Measurements from ENCODE around the gene DLG2.

Gene DLG2

DNA sequence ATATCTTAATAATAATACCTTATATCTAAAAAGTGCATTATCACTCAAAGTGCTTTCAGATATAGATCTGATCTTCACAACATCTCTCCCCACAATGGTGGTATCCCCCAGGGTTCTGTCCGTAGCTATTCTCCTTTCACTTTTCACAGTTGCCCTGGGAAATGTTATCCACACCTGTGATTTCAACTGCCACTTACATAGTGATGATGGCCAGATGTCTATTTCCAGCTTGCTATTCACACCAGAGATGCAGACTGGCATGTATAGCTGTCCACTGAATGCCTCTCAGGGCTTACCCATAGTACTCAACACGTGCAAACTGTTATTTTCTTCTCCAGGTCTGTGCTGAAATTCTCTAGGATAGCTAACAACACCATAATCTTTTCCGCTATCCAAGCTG, 724.7 kb downstream of the DLG2 start:
- TF ChIP-seq CTCF (IDR thresholded peaks at IDR 0.05; ENCODE audit: low read depth, low read length): no peak
- no peak overlapping the region for H3K4me3 ChIP-seq (ENCODE audit: low read depth, low read length)
- in situ Hi-C loops (cut with HindIII; ENCODE audit: low sequenced_read_pairs): no loop called here
- no peak for DNase-seq (ENCODE audit: low read depth, low spot score)

DNA sequence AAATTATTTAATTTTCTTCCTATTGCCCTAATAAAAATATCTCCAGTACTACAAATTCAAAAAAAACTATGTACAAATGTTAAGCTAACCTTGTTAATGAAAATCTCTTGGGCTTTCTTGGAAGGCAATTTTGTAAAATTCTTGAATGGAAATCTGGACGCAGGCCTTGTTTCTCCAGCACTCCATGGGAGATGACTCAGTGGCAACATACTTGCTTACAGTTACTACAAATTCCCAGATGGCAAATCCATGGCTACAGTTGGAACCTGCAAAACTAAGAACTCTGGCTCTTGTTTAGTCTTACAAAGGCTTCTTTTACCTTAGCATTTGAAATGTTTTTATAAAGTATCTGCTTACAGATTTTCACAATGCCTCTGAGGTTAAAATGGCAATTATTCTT, 725.2 kb downstream of the DLG2 start:
- DNase-seq (ENCODE audit: low read depth, low spot score): peak; percentile 71
- no peak for TF ChIP-seq CTCF (IDR thresholded peaks at IDR 0.05; ENCODE audit: low read depth, low read length)
- no peak overlapping the region for H3K4me3 ChIP-seq (ENCODE audit: low read depth, low read length)
- in situ Hi-C loops (cut with HindIII; ENCODE audit: low sequenced_read_pairs): no loop called here

DNA sequence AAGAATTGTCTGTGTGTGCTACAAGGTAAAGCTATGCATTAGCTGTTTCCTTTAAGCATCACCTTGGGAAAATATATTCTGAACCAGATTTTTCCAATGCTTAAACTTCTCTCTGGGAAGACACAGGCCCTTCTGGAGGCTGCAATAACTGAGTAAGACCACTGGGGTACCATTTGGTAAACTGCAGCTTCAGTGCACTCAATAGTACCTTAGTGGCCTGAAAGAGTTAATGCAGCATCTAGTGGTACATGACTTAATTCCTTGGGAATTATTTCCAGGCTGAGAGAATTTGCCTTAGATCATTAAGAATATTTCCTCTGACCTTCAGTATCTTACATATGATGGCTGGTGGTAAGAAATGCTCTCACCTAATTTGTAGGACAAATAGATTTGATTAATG, 727.4 kb downstream of the DLG2 start:
- TF ChIP-seq CTCF (IDR thresholded peaks at IDR 0.05; ENCODE audit: low read depth, low read length): peak; percentile 32
- in situ Hi-C loops (cut with HindIII; ENCODE audit: low sequenced_read_pairs): no loop called here
- DNase-seq (ENCODE audit: low read depth, low spot score): peak; percentile 7
- no peak overlapping the region for H3K4me3 ChIP-seq (ENCODE audit: low read depth, low read length)

DNA sequence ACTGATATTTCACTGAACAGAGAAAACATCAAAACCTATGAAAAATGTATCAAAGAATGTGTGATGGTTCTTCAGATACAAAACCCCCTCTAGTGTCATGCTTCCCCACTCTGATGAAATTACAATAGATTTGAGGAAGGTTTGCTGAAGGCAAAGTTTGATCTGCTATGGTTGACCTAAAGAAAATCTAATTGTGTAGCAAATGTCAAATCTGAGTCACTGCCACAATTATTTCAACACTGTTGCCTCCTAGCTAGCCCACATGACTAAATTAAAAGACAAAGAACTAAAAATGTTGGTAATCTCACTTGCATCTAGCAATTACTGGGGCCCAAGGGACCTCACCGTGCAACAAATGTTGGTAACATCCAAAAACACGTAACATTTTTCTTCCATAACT, 728.0 kb downstream of the DLG2 start:
- in situ Hi-C loops (cut with HindIII; ENCODE audit: low sequenced_read_pairs): no loop called here
- no peak for DNase-seq (ENCODE audit: low read depth, low spot score)
- H3K4me3 ChIP-seq (ENCODE audit: low read depth, low read length): no peak overlapping the region
- no peak for TF ChIP-seq CTCF (IDR thresholded peaks at IDR 0.05; ENCODE audit: low read depth, low read length)

DNA sequence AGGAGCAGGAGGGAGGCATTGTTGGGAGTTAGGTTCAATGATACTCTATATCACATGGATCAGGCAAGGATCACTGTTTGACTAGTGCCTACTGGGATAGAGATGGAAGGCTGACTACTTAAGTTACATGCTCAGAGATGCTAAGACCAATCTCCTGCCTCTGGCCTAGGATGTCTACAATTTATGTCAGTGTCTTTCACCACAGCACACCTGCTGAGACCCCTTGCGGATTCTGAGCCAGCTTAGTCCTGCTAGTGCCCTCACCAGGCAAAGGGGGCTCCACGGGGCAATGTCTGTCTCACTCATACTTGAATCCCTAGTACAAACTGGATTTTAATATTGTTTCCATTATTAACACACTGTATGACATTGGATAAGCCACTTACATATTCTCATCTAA, 732.5 kb downstream of the DLG2 start:
- in situ Hi-C loops (cut with HindIII; ENCODE audit: low sequenced_read_pairs): no loop called here
- DNase-seq (ENCODE audit: low read depth, low spot score): no peak
- no peak overlapping the region for H3K4me3 ChIP-seq (ENCODE audit: low read depth, low read length)
- TF ChIP-seq CTCF (IDR thresholded peaks at IDR 0.05; ENCODE audit: low read depth, low read length): no peak

GRCh38 chr11:84890676-84891075, 736.5 kb downstream of the DLG2 start:
- in situ Hi-C loops (cut with HindIII; ENCODE audit: low sequenced_read_pairs): no loop called here
- no peak for DNase-seq (ENCODE audit: low read depth, low spot score)
- no peak for TF ChIP-seq CTCF (IDR thresholded peaks at IDR 0.05; ENCODE audit: low read depth, low read length)
- H3K4me3 ChIP-seq (ENCODE audit: low read depth, low read length): no peak overlapping the region

GRCh38 chr11:84889556-84889955, 737.6 kb downstream of the DLG2 start:
- in situ Hi-C loops (cut with HindIII; ENCODE audit: low sequenced_read_pairs): no loop called here
- no peak for DNase-seq (ENCODE audit: low read depth, low spot score)
- no peak for TF ChIP-seq CTCF (IDR thresholded peaks at IDR 0.05; ENCODE audit: low read depth, low read length)
- H3K4me3 ChIP-seq (ENCODE audit: low read depth, low read length): no peak overlapping the region

Measured in astrocyte of the spinal cord (primary cell).